ENCODE results near the gene PLPPR1. TPM values are rescaled to one million over a fixed set of nuclear protein-coding genes. Genes with fewer than 3 reads are reported as not detected.
"Not testable (repeated sequence)": the region's sequence is repeated elsewhere in the genome, so short reads cannot be mapped to it uniquely, and the experiment has no call there.

The PLPPR1 gene
- total RNA-seq (2014; rRNA removed), result not detected in 2 replicates
- not detected for polyA plus RNA-seq (2012)

- peak; percentile 1 for DNase-seq (ENCODE audit: low read depth)
Observed at GRCh38 chr9:101028346-101029314, at the start of gene PLPPR1. TSS of gene PLPPR1 (plus strand) at chr9:101028727.

- DNase-seq (ENCODE audit: low read depth), result no peak
Observed at GRCh38 chr9:100989731-100990130, 38.8 kb upstream of the PLPPR1 start.

- no peak for DNase-seq (ENCODE audit: low read depth)
Observed at GRCh38 chr9:100990605-100991381, 37.7 kb upstream of the PLPPR1 start.

- DNase-seq (ENCODE audit: low read depth), result no peak
Observed at GRCh38 chr9:100992632-100993031, 35.9 kb upstream of the PLPPR1 start.

- no peak for DNase-seq (ENCODE audit: low read depth)
Observed at GRCh38 chr9:100999906-101000544, 28.5 kb upstream of the PLPPR1 start.

- DNase-seq (ENCODE audit: low read depth), result no peak
Observed at GRCh38 chr9:101005246-101005645, 23.3 kb upstream of the PLPPR1 start.

- no peak for DNase-seq (ENCODE audit: low read depth)
Observed at GRCh38 chr9:101014566-101014965, 14.0 kb upstream of the PLPPR1 start.

GRCh38 chr9:101018467-101018866 lies 10.1 kb upstream of the PLPPR1 start:
- DNase-seq (ENCODE audit: low read depth), result no peak

- DNase-seq (ENCODE audit: low read depth), result no peak
Observed at GRCh38 chr9:101022704-101023103, 5.8 kb upstream of the PLPPR1 start.

- no peak for DNase-seq (ENCODE audit: low read depth)
Observed at GRCh38 chr9:101025940-101026339, 2.6 kb upstream of the PLPPR1 start.

- DNase-seq (ENCODE audit: low read depth), result no peak
Observed at GRCh38 chr9:101026824-101027223, 1.7 kb upstream of the PLPPR1 start.

GRCh38 chr9:101027236-101027635 lies 1.3 kb upstream of the PLPPR1 start:
- no peak for DNase-seq (ENCODE audit: low read depth)

- no peak for DNase-seq (ENCODE audit: low read depth)
Observed at GRCh38 chr9:101027733-101028345, 688 bp upstream of the PLPPR1 start.

- no peak for DNase-seq (ENCODE audit: low read depth)
Observed at GRCh38 chr9:101029315-101030085, 973 bp downstream of the PLPPR1 start.

GRCh38 chr9:101030086-101030391 lies 1.5 kb downstream of the PLPPR1 start:
- no peak for DNase-seq (ENCODE audit: low read depth)

GRCh38 chr9:101032426-101032825 lies 3.9 kb downstream of the PLPPR1 start:
- DNase-seq (ENCODE audit: low read depth), result no peak

GRCh38 chr9:101034222-101034621 lies 5.7 kb downstream of the PLPPR1 start:
- no peak for DNase-seq (ENCODE audit: low read depth)

- DNase-seq (ENCODE audit: low read depth), result no peak
Observed at GRCh38 chr9:101035098-101035497, 6.6 kb downstream of the PLPPR1 start.

- no peak for DNase-seq (ENCODE audit: low read depth)
Observed at GRCh38 chr9:101037430-101037829, 8.9 kb downstream of the PLPPR1 start.

GRCh38 chr9:101038488-101038887 lies 10.0 kb downstream of the PLPPR1 start:
- DNase-seq (ENCODE audit: low read depth), result no peak

GRCh38 chr9:101039581-101039980 lies 11.1 kb downstream of the PLPPR1 start:
- not testable (repeated sequence) for DNase-seq (ENCODE audit: low read depth)

All from LHCN-M2 (cell line).